Neuronal stem cell (in vitro differentiated cells): ENCODE results near the gene A3GALT2.
A peak's percentile ranks its signal among the peaks of the same experiment; 100 is the strongest.

Source experiments
- DNase-seq: peaks from one replicate; pipeline ENCODE4 v3.0.0-alpha.2; 2013; ENCODE audit warnings: low spot score
- H2AFZ ChIP-seq: one replicate; pipeline ENCODE4 v1.6.1; 2013; ENCODE audit warnings: mild to moderate bottlenecking, low read length, inconsistent platforms
- H2AK5ac ChIP-seq: 2 replicates; pipeline ENCODE4 v1.6.1; 2013; ENCODE audit warnings: low read depth, mild to moderate bottlenecking, inconsistent platforms, low read length, moderate library complexity, mixed read lengths
- H2BK120ac ChIP-seq: 2 replicates; pipeline ENCODE4 v1.6.1; 2013; ENCODE audit warnings: low read depth, mild to moderate bottlenecking, inconsistent platforms, low read length, moderate library complexity, mixed read lengths
- H2BK12ac ChIP-seq: one replicate; pipeline ENCODE4 v1.6.1; 2013; ENCODE audit warnings: low read length, inconsistent platforms
- H2BK15ac ChIP-seq: 2 replicates; pipeline ENCODE4 v1.6.1; 2013; ENCODE audit warnings: mild to moderate bottlenecking, low read length, inconsistent platforms, mixed read lengths
- H2BK5ac ChIP-seq: one replicate; pipeline ENCODE4 v1.6.1; 2013; ENCODE audit warnings: inconsistent platforms, mild to moderate bottlenecking, low read length, moderate library complexity
- H3K14ac ChIP-seq: one replicate; pipeline ENCODE4 v1.6.1; 2013; ENCODE audit warnings: low read length, inconsistent platforms
- H3K18ac ChIP-seq: 2 replicates; pipeline ENCODE4 v1.6.1; 2013; ENCODE audit warnings: low read length, inconsistent platforms
- H3K23ac ChIP-seq: 2 replicates; pipeline ENCODE4 v1.6.1; 2013; ENCODE audit warnings: low read depth, mild to moderate bottlenecking, mixed read lengths, low read length, inconsistent platforms; ENCODE audit not compliant: poor library complexity
- H3K27ac ChIP-seq: replicated peaks from 3 replicates; pipeline ENCODE4 v1.5.1; 2013; ENCODE audit warnings: low read length, inconsistent platforms
- H3K27me3 ChIP-seq, 3 experiments: 2 replicates each; pipeline ENCODE4 v1.6.1; 2013; ENCODE audit warnings: low read length in 3 of 3, mild to moderate bottlenecking in 2 of 3, inconsistent platforms in 1 of 3, low read depth in 1 of 3, mixed read lengths in 1 of 3, moderate library complexity in 1 of 3; ENCODE audit not compliant: control insufficient read depth in 3 of 3, insufficient read depth in 3 of 3
- H3K36me3 ChIP-seq, 2 donors: replicated peaks in 1 of 2; 2 replicates each; pipeline ENCODE4 v1.6.1; 2013; ENCODE audit warnings: low read length in 2 of 2; ENCODE audit not compliant: control insufficient read depth in 2 of 2, insufficient read depth in 2 of 2
- H3K4ac ChIP-seq: 2 replicates; pipeline ENCODE4 v1.6.1; 2013; ENCODE audit warnings: inconsistent platforms, mild to moderate bottlenecking, low read length, moderate library complexity
- H3K4me1 ChIP-seq, 2 donors: 1 replicate in 1 of 2; 2 replicates in 1 of 2; pipeline ENCODE4 v1.6.1; 2013; ENCODE audit warnings: low read length in 2 of 2, low read depth in 1 of 2; ENCODE audit not compliant: control insufficient read depth in 2 of 2, insufficient read depth in 1 of 2
- H3K4me2 ChIP-seq: one replicate; pipeline ENCODE4 v1.6.1; 2013; ENCODE audit warnings: mild to moderate bottlenecking, low read length, inconsistent platforms; ENCODE audit not compliant: insufficient read depth, poor library complexity, severe bottlenecking
- H3K4me3 ChIP-seq, 2 donors: 2 replicates each; pipeline ENCODE4 v1.5.1; 2013; ENCODE audit warnings: low read length in 2 of 2, mild to moderate bottlenecking in 2 of 2, inconsistent platforms in 1 of 2, moderate library complexity in 1 of 2
- H3K79me1 ChIP-seq: one replicate; pipeline ENCODE4 v1.6.1; 2013; ENCODE audit warnings: low read depth, mild to moderate bottlenecking, inconsistent platforms, low read length, moderate library complexity
- H3K9ac ChIP-seq: one replicate; pipeline ENCODE4 v1.6.1; 2013; ENCODE audit warnings: mild to moderate bottlenecking, low read depth, low read length, inconsistent platforms; ENCODE audit not compliant: poor library complexity
- H3K9me3 ChIP-seq, 2 donors: replicated peaks in 1 of 2; 2 replicates each; pipeline versions ENCODE3 to v1.6.1; 2013; ENCODE audit warnings: low read length in 2 of 2, mild to moderate bottlenecking in 2 of 2, inconsistent platforms in 1 of 2, low read depth in 1 of 2, mixed read lengths in 1 of 2, moderate library complexity in 1 of 2; ENCODE audit not compliant: control insufficient read depth in 2 of 2, insufficient read depth in 1 of 2
- H4K8ac ChIP-seq: one replicate; pipeline ENCODE4 v1.6.1; 2013; ENCODE audit warnings: low read depth, mild to moderate bottlenecking, inconsistent platforms, low read length, moderate library complexity
- H4K91ac ChIP-seq: one replicate; pipeline ENCODE4 v1.6.1; 2013; ENCODE audit warnings: low read length, low read depth, mild to moderate bottlenecking, inconsistent platforms; ENCODE audit not compliant: poor library complexity
- WGBS, 2 donors: extraction: QIAGEN DNeasy Blood & Tissue Kit; methylation state at CpG; one replicate each; pipeline ENCODE4 v1.1.7; 2013; ENCODE audit warnings: missing lambda C conversion rate in 2 of 2, mixed read lengths in 1 of 2; ENCODE audit not compliant: insufficient read length in 2 of 2, insufficient replicate concordance in 1 of 2; ENCODE audit errors: extremely low coverage in 2 of 2; 5-methylcytosine and 5-hydroxymethylcytosine counted together

A3GALT2 gene

DNA sequence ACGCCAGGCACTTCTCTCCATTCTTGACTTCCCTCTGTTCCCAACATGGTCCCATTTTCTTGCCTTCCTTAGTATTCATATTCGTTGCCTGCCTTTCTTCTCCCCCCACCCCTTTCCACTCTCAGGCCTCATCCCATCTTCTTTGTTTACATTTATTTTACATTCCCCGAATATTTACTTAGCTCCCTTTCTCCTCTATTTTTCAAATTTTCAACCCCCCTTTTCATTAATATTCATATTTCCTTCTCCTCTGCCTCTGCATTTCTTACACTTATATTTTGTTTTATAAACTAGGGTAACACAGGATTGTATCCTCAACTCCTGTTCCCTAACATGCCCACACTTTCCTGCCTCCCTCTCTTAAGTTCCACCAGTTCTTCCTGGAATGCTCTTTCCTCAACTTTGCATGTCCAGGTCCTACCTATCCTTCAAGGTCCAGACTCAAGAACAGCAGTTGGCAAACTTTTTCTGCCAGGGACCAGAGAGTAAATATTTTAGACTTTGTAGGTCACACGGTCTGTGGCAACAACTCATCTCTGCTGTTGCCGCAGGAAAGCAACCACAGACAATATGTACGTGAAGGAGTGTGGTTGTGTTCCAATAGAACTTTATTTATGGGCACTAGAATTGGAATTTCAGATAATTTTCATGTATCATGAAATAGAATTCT lies 29.8 kb upstream of the A3GALT2 start:
- H3K18ac ChIP-seq, result peak overlapping the region; percentile 96
- H3K23ac ChIP-seq, result no peak overlapping the region
- no peak for DNase-seq
- H3K4me3 ChIP-seq, result peak overlapping the region; percentile 66 to 82
- peak overlapping the region; percentile 70 for H3K4ac ChIP-seq
- no peaks in the 10 kb centered on the region for H3K9me3 ChIP-seq
- peak overlapping the region; percentile 85 for H3K4me2 ChIP-seq
- peak overlapping the region; percentile 59 for H2AFZ ChIP-seq
- peak overlapping the region; percentile 23 for H2BK15ac ChIP-seq
- H3K79me1 ChIP-seq, result no peaks in the 10 kb centered on the region
- H3K4me1 ChIP-seq, result peaks cover 27 to 32% of the 10 kb centered on the region in 2 donors
- H2BK12ac ChIP-seq, result peak overlapping the region; percentile 92
- no peak overlapping the region for H2BK120ac ChIP-seq
- H4K8ac ChIP-seq, result no peak overlapping the region
- H3K36me3 ChIP-seq, result peaks cover 0 to 43% of the 10 kb centered on the region in 2 donors
- no peak overlapping the region for H3K14ac ChIP-seq
- WGBS, 2 donors, result 100% methylated on average over 1 of the region's 6 CpGs
- H3K9ac ChIP-seq, result peak overlapping the region; percentile 93
- H4K91ac ChIP-seq, result peak overlapping the region; percentile 74
- no peak overlapping the region for H3K27ac ChIP-seq
- peak overlapping the region; percentile 2 for H2BK5ac ChIP-seq
- no peaks in the 10 kb centered on the region for H3K27me3 ChIP-seq
- peak overlapping the region; percentile 9 for H2AK5ac ChIP-seq

DNA sequence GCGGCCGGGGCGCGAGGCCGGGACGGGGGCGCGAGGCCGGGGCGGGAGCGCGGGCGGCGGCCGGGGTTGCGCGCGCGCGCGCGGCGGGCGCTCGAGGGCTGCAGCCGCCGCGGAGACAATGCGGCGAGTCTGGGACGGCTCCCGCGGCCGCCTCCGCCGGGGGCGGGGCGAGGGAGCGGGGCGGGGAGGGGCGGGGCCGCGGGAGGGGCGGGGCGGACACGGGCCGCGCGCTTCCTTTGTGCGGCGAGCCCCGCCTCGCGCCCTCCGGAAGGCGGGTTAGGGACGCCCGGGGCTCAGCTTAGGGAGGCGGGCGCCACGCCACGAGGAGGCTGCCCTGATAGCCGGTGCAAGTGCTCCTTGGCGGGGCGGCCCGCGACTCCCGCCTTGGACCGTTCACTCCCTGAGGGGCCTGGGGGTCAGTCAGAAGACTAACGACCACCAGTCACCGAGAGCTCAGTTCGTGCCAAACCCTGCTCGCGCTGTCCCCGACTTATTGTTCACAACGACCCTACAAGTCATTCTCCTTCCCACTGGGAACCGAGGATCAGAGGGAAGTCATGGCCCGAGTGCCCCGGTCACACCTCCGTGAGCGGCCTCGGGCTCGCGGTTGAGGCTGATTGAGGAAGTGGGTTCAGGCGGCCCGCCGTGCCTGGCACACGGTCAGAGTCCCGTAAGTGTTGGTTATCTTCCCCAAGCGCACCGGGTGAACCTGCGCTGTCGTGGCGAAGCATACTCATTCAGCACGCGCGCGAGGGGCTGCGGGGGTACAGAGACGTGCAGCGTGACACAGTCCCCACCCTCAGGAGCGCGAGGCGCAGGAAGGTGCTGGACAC lies 29.1 kb upstream of the A3GALT2 start:
- H3K4me2 ChIP-seq, result peak overlapping the region; percentile 85
- H2BK120ac ChIP-seq, result no peak overlapping the region
- H3K9ac ChIP-seq, result peak overlapping the region; percentile 93
- H3K36me3 ChIP-seq, result peaks cover 0 to 50% of the 10 kb centered on the region in 2 donors
- no peaks in the 10 kb centered on the region for H3K27me3 ChIP-seq
- peak overlapping the region; percentile 92 for H2BK12ac ChIP-seq
- H3K79me1 ChIP-seq, result no peaks in the 10 kb centered on the region
- DNase-seq, result peak; percentile 79
- peak overlapping the region; percentile 96 for H3K18ac ChIP-seq
- peak overlapping the region; percentile 73 to 97 for H3K4me3 ChIP-seq
- H3K4me1 ChIP-seq, result peaks cover 24 to 34% of the 10 kb centered on the region in 2 donors
- H3K4ac ChIP-seq, result peak overlapping the region; percentile 70
- H4K8ac ChIP-seq, result no peak overlapping the region
- no CpG with 5 or more reads among the region's 104 CpGs for WGBS, 2 donors
- H2BK5ac ChIP-seq, result peak overlapping the region; percentile 2
- no peak overlapping the region for H3K23ac ChIP-seq
- peak overlapping the region; percentile 5 for H3K14ac ChIP-seq
- peak overlapping the region; percentile 59 for H2AFZ ChIP-seq
- peak overlapping the region; percentile 74 for H4K91ac ChIP-seq
- no peaks in the 10 kb centered on the region for H3K9me3 ChIP-seq
- H2AK5ac ChIP-seq, result peak overlapping the region; percentile 9
- peak overlapping the region; percentile 23 for H2BK15ac ChIP-seq
- peak overlapping the region; percentile 60 for H3K27ac ChIP-seq

DNA sequence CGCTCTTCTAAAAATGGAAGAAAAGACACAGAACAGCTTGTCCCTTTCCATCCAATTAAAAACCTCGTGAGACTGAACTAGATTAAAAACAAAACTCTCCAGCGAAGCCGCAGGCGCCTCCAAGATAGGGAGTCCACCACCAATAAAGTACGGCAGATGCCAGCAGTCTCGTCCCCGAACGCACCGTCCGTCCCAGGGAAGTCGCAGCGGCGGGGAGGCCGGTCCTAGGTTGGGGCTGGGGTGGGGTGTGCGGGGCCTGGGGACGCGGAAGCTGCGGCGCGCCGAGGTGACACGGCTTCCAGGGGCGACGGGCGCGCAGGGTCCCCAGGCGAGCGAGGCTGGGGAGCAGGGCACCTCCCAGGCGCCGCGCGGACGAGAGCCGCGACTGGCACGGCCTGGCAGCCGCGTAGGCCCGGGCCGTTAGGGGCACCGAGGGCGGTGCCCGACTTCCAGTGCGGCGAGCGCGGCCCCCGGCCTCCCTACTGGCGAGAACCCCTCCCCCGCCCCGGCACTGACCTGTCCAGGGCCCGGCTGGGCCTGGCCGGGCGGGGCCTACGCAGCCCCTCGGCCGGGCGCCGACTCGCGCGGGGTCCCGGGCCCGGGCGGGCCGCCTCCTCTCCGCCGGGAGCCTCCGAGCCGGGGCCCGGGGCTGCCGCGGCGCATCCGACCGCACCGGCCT lies 28.3 kb upstream of the A3GALT2 start:
- Histone ChIP-seq H3K79me1 (no peaks in the 10 kb centered on the region), H4K8ac (no peak overlapping the region), H2BK120ac (no peak overlapping the region), H3K9ac (peak overlapping the region; percentile 99), H3K14ac (no peak overlapping the region), H3K18ac (peak overlapping the region; percentile 96), H2BK12ac (no peak overlapping the region), H3K27ac (peak overlapping the region; percentile 60), H3K4ac (no peak overlapping the region), H3K23ac (peak overlapping the region; percentile 33), H3K4me1 (peaks cover 20 to 34% of the 10 kb centered on the region in 2 donors), H3K4me2 (peak overlapping the region; percentile 71), H4K91ac (no peak overlapping the region), H2AK5ac (peak overlapping the region; percentile 16), H2AFZ (no peak overlapping the region), H3K9me3 (no peaks in the 10 kb centered on the region), H3K36me3 (peaks cover 0 to 52% of the 10 kb centered on the region in 2 donors), H2BK5ac (no peak overlapping the region), H2BK15ac (no peak overlapping the region), H3K4me3 (peak overlapping the region; percentile 73 to 97), H3K27me3 (no peaks in the 10 kb centered on the region)
- no peak for DNase-seq
- WGBS, 2 donors, result no CpG with 5 or more reads among the region's 78 CpGs
